ENCODE measurements around the gene NOLC1.

The NOLC1 gene

GRCh38 chr10:102151774-102152544 lies at the start of gene NOLC1:
NOLC1 (plus strand) TSS chr10:102152389; CDS start chr10:102152411, 22 bp downstream.
- peak; percentile 97 for DNase-seq (ENCODE audit: low read depth)

- no peak for DNase-seq (ENCODE audit: low read depth)
Measured at GRCh38 chr10:102102421-102102820, 49.8 kb upstream of the NOLC1 start.

DNA sequence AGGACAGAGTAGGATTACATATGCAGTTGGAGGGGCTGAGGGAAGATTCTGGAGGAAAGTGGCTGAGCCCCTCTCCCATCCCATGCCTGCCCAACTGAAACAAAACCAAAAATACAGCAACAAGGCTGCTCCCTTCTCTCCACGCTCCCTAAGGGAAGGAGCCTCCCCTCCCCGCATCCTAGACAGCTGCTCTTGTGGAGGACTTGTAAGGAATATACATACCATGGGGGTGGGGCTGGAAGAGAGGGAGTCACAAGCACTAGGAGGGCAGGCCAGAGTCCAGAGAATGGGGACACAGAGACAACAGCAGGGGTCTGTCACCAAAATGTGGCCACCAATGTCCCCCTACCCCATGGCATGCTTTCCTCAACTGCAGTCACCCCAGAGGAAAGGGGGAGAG lies 45.2 kb upstream of the NOLC1 start:
- DNase-seq (ENCODE audit: low read depth), result no peak

DNA sequence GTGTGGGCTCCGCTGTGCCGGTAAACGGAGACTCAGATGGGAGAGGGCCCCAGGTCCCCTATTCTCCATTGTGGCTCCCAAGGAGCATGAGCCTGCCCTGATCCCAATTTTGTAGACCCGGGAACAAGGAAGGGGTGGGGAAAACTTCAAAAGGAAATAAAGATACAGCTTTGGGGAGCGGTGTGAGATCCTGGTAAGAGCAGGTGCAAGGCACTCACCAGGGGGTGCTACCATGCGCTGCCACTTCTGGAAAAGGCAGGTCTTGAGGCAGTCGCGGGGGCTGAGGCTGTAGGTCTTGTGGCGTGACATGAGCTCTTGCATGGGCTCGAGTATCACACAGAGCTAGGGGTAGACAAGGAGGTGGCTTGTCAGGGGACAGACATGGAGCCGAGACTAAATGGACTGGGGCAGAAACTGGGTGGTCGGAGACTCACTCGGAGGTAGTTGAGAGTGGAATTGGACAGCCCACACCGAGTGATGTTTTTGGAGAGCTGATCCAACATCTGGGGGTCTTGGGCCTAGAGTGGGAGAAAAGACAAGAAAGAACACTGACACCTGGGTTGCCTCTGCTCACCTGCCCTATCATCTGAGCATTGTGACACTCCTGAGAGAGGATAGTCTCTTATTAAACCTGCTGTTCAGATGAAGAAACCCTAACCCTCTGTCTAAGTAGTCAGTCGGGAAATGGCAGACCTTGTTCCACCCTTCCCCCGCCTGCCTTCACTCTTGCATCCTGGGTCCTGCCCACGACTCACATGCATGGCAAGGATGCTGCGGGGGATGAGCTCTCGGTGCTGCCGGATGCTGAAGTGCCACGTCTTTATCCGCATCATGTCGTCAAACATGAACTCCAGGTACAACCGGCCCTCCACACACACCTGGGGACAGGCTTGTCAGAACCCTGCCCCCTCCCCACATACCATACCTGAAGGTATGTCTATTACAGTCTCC lies 42.7 kb upstream of the NOLC1 start:
- no peak for DNase-seq (ENCODE audit: low read depth)

- DNase-seq (ENCODE audit: low read depth), result no peak
Measured at GRCh38 chr10:102111276-102111675, 40.9 kb upstream of the NOLC1 start.

GRCh38 chr10:102112210-102112817 lies 39.9 kb upstream of the NOLC1 start:
- DNase-seq (ENCODE audit: low read depth), result no peak

DNA sequence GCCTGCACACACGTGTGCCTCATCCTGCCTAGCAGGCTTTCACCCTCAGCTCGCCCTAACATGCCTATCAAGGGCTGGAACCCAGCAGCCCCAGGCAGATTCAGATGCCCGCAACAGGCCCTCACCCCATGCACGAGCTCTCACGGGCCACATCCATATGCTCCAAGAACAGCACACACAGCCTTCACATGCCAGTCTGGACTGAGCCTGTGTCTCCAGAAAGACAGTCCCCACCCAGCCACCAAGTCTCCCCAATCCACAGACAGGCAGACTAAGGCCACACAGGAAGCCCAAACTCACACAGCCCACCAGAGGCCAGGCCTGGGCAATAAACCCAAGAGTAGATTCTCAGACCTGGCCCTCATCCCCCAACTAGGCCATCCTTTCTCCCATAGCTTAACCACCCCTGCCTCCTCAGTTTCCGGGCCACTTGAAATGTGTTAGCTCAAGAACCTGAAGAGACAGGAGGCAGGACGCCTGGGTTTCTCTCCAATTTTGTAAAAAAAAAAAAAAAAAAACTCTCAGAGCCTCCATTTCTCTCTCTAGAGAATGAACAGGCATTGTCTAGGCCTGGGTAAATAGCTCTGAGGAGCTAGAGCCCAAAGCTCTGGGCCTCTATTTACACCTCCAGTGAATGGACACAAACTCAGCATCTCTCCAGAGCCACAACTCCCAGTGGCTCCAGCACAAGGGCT lies 38.8 kb upstream of the NOLC1 start:
- no peak for DNase-seq (ENCODE audit: low read depth)

- no peak for DNase-seq (ENCODE audit: low read depth)
Measured at GRCh38 chr10:102113956-102114857, 38.0 kb upstream of the NOLC1 start.

GRCh38 chr10:102114861-102115618 lies 37.1 kb upstream of the NOLC1 start:
- DNase-seq (ENCODE audit: low read depth), result peak; percentile 52

- no peak for DNase-seq (ENCODE audit: low read depth)
Measured at GRCh38 chr10:102115775-102116174, 36.4 kb upstream of the NOLC1 start.

DNA sequence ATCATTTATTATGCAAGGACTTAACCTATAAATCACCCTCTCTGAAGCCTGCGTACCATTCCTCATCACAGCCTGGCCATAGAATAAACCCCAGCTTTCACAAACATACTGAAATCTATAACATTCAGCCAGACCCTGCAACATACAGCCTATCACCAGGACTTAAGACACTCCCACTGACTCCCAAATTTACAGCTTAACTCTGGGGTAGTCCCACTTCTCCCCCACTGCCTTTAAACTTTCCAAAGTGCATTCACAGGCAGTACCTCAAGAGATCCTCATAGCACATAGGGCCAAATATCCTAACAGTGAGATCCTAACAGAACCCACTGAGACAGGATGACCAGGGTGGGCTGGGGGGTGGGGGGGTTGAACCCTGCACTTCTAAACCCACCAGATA lies 35.5 kb upstream of the NOLC1 start:
- DNase-seq (ENCODE audit: low read depth), result no peak

DNA sequence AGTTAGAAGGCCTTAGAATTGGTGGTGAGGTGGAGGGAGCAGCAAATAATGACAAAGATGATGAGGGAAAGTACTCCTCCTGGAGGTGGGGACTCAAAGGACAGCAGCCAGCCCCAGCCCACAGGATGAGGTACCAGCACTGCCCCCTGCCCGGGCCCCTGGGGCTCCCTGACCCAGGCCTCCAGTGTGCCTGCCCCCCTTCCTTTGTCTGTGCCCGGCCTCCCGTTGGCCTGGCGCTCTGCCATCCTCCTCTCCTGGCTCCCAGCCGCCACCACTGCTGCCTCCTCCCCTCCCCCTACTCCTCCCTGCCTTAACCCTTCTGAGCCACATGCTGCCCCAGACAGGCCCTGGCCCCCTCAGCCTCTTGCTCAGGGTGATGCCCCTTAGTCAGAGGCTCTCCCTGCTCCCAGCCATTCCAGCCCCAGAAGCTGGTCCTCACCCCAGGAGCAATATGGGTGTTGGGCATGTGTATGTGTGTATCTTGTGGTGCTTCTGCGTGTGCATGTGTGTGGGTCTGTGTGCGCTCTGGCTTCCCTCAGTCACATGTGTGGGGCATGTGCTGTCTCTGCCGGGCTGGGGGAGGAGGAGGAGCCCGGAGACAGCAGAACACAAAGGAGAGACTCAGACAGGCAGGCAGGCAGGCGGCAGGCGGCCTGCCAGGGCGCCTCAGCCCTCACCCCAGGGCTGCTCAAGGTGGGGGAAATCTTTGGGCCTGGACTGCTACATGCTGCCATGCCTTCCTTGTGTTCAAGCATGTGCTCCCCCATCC lies 34.6 kb upstream of the NOLC1 start:
- no peak for DNase-seq (ENCODE audit: low read depth)

DNA sequence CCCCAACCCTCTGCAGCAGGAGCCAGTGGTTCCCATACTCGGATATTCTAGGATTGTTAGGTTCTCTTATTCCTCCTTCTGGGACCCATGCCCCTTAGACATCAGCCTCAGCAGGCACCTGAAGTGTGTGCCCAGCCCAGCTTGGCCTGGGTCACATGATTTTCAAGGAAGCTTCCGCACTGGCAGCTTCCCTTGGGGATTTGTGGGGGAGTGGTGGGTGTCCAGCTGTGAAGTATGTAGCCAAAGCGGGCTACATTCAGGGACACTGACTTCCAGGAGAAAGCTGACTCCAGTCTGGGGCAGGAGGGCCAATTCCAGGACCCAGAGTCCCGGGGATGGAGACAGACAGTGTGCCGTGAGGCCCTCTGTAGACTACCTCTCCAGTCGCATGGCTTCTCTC lies 33.3 kb upstream of the NOLC1 start:
- DNase-seq (ENCODE audit: low read depth), result no peak

- DNase-seq (ENCODE audit: low read depth), result peak; percentile 63
Measured at GRCh38 chr10:102119417-102120141, 32.6 kb upstream of the NOLC1 start.

DNA sequence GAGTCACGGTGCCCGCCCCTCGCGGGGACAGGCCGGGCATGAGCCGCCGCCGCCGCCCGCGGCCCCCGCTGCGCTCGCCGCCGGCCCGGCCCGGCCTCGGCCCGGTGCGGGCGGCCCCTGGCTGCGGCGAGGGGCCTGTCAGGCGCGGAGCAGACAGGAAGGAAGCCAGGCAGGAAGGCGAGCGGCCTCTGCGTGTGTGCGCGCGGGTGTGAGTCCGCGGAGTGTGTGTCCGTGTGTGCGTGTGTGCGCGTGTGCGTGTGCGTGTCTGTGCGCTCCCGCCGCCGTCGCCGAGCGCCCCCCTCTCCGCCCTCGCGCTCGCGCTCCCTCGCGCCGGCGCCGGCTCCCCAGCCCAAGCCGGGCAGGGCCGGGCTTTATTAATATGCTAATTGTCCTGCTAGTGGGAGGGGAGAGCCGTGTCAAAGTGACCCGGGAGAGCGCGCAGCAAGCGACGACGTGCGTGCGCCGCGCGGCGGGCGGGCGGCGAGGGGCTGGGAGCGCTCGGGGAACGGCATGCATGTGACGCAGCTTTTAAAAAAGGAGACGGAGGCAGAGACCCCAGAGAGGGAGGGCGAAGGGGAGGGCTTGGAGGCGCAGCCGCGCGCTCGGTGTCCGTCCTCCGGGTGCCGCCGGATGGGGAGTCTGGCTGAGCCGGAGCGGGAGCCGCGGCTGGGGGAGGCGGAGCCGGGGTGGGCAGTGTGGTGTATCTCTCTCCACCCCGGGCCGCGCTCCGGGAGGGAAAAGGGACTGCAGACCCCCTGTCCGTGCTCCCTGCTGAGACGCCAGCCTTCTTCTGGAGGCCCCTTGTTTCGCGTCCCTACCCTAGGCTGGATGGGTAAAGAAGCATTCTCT lies 31.8 kb upstream of the NOLC1 start, which contains the start of gene LDB1:
TSS of gene LDB1 (minus strand) at position 227 of the 849 bp plus-strand sequence. CDS start 258 bp downstream, outside the sequence.
- peak; percentile 50 for DNase-seq (ENCODE audit: low read depth)

DNA sequence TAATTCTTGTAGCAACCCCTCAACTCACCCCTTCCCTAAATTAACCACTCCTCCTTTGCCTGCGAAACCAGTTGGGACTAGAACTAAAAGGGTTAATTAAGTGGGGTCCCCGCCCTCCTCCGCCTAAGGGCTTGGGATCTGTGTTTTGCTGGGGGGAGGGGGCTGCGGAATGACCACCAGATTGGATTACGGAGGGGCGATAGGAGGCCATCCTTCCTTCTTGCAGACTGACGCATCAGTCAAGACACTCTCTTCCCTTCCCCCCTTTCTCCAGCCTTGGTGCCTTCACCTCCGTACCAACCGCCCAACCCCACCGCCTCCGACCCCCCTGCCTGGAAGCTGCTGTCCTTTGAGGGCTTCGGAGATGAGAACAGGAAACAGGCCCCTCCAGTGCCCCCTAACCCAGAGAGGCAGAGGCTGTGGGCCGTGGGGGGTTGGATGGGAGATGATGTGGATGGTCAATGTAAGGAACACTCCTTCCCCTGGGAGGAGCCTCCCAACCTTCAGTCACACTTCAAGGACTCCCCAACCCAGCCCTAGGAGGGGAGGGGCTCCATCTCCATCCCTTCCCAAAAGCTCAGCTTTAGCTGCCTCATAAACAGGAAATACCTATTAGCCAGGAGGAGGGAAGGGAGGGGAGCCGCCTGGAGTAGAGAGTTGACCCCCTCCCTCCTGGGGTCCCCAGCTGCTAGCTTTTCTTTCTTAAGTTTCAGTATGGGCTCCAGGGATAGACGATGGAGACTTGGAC lies 31.0 kb upstream of the NOLC1 start:
- DNase-seq (ENCODE audit: low read depth), result peak; percentile 57
